GM12864 (cell line): ENCODE measurements around the gene SLC66A3.

Experiments
- DNase-seq: peaks from one replicate; pipeline ENCODE4 v3.0.0-alpha.2; 2011; ENCODE audit warnings: low read depth
- H3K4me3 ChIP-seq: 2 replicates; pipeline ENCODE4 v1.5.1; 2011; ENCODE audit warnings: mild to moderate bottlenecking, low read depth, low read length, control low read depth
- CTCF ChIP-seq: IDR thresholded peaks from 2 replicates; pipeline ENCODE4 v1.5.1; 2011; ENCODE audit warnings: low read depth, mild to moderate bottlenecking, moderate library complexity, low read length, control low read depth, inconsistent platforms; ENCODE audit errors: missing control alignments

SLC66A3 gene

DNA sequence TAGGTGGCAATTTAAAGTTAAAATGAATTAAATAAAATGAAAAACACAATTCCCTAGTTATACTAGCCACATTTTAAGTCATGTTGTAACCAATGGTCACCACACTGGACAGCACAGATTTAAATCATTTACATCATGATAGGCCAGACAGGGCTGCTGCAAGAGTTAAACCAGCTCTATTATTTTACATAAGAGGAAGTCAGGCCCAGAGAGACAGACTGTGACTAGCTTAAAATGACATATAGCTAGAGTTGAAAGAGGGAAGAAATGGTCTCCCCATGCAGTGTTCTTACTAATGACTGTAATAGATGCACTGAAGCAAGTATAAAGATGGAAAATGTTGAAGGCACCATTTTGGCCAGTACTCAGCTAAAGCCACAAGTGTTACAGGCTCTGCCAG lies 69.6 kb downstream of the SLC66A3 start:
- H3K4me3 ChIP-seq: no peak overlapping the region
- DNase-seq: no peak

DNA sequence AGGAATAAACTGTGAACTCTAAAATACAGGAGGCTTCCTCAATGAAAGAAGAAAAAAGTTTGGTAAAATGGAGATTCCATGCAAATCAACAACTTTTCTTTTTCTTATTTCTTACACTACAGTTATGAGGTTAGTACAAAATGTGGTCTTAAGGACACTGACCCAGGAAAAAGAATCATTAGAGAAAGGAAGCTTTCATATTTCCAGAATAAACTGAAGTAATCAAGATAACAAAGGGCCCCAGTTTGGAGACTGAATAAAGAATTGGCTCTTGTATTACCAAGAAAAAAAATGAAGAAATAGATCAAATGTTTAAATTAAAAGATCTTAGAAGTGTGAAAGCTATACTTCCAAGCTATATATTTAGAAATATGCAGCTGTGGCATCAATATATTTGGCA lies 72.3 kb downstream of the SLC66A3 start:
- no peak for TF ChIP-seq CTCF
- DNase-seq: no peak

More for the DNA sequence above, 69.6 kb downstream of the SLC66A3 start:
- TF ChIP-seq CTCF: no peak

More for the DNA sequence above, 72.3 kb downstream of the SLC66A3 start:
- no peak overlapping the region for H3K4me3 ChIP-seq
